KMS-11 (cell line): ENCODE data around the gene C9orf85.
"Not testable (repeated sequence)": the region's sequence is repeated elsewhere in the genome, so short reads cannot be mapped to it uniquely, and the experiment has no call there.

Source experiments
- H2AFZ ChIP-seq: fragments of 200-600 bp; sonication (generic); 2 replicates; pipeline ENCODE4 v1.6.1; 2016; ENCODE audit warnings: antibody characterized with exemption, mixed run types, low read depth
- H3K27ac ChIP-seq: fragments of 200-600 bp; sonication (generic); 2 replicates; pipeline ENCODE4 v1.6.1; 2016; ENCODE audit warnings: mild to moderate bottlenecking, mixed run types
- H3K27me3 ChIP-seq: fragments of 200-600 bp; sonication (generic); 2 replicates; pipeline ENCODE4 v1.6.1; 2017; ENCODE audit warnings: mild to moderate bottlenecking, low read depth, mixed run types, moderate library complexity; ENCODE audit not compliant: insufficient read depth
- H3K36me3 ChIP-seq: fragments of 200-600 bp; sonication (generic); 2 replicates; pipeline ENCODE4 v1.6.1; 2017; ENCODE audit warnings: mild to moderate bottlenecking, mixed run types; ENCODE audit not compliant: insufficient read depth
- H3K4me1 ChIP-seq: fragments of 200-600 bp; sonication (generic); 2 replicates; pipeline ENCODE4 v1.6.1; 2016; ENCODE audit warnings: mild to moderate bottlenecking, low read depth, mixed run types; ENCODE audit not compliant: poor library complexity, severe bottlenecking
- H3K4me2 ChIP-seq: fragments of 200-600 bp; sonication (generic); 2 replicates; pipeline ENCODE4 v1.7.0; 2016; ENCODE audit warnings: mild to moderate bottlenecking, mixed run types
- H3K4me3 ChIP-seq: fragments of 200-600 bp; sonication (generic); IDR thresholded peaks from 2 replicates; pipeline ENCODE4 v1.6.1; 2017; ENCODE audit warnings: low read depth, low read length, mixed read lengths; ENCODE audit not compliant: insufficient read depth
- H3K79me2 ChIP-seq: fragments of 200-600 bp; sonication (generic); 2 replicates; pipeline ENCODE4 v1.6.1; 2016; ENCODE audit warnings: low read depth, mixed run types; ENCODE audit not compliant: insufficient read depth
- H3K9ac ChIP-seq: fragments of 200-600 bp; sonication (generic); 2 replicates; pipeline ENCODE4 v1.6.1; 2016; ENCODE audit warnings: mild to moderate bottlenecking, mixed run types
- H4K20me1 ChIP-seq: fragments of 200-600 bp; sonication (generic); 2 replicates; pipeline ENCODE4 v1.6.1; 2016; ENCODE audit warnings: mild to moderate bottlenecking, mixed run types; ENCODE audit not compliant: insufficient read depth
- CTCF ChIP-seq: fragments of 200-600 bp; sonication (generic); conservative IDR thresholded peaks from 2 replicates; pipeline ENCODE4 v1.6.1; 2017; ENCODE audit warnings: low read depth, mild to moderate bottlenecking, antibody characterized with exemption, low read length, moderate library complexity, mixed read lengths

The C9orf85 gene

DNA sequence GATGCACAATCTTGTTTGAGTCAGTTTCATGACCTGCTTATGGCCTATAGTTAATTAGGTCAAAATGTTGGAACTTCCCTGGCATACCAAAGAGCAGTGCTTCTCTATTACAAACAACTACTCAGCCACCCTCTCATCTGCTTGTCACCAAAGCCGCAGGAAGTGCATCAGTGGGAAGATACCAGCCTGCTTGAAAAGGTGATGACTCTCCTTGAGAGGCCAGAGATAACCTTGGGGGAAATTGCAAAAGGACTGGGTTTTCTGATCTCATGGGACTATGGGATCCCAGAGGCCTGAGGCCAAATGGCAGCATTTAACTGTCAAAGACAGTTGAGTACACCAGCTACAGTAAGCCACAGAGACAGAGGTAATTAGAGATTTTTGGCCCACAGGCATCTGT is 79.0 kb downstream of the C9orf85 start:
- Histone ChIP-seq H3K36me3 (no peaks in the 10 kb centered on the region), H3K4me1 (no peaks in the 10 kb centered on the region), H3K9ac (no peak overlapping the region), H4K20me1 (no peaks in the 10 kb centered on the region), H3K4me3 (no peak overlapping the region), H3K27me3 (no peaks in the 10 kb centered on the region), H3K79me2 (no peaks in the 10 kb centered on the region), H2AFZ (no peak overlapping the region), H3K4me2 (no peak overlapping the region), H3K27ac (no peak overlapping the region)
- no peak for TF ChIP-seq CTCF

- H3K4me3 ChIP-seq = no peak overlapping the region
- TF ChIP-seq CTCF = no peak
- H2AFZ ChIP-seq = no peak overlapping the region
- H3K36me3 ChIP-seq = no peaks in the 10 kb centered on the region
- H3K4me2 ChIP-seq = no peak overlapping the region
- no peak overlapping the region for H3K27ac ChIP-seq
- no peaks in the 10 kb centered on the region for H3K27me3 ChIP-seq
- H4K20me1 ChIP-seq = no peaks in the 10 kb centered on the region
- no peaks in the 10 kb centered on the region for H3K79me2 ChIP-seq
- no peaks in the 10 kb centered on the region for H3K4me1 ChIP-seq
- H3K9ac ChIP-seq = no peak overlapping the region
Measured at GRCh38 chr9:72005451-72005850, 94.0 kb downstream of the C9orf85 start.

DNA sequence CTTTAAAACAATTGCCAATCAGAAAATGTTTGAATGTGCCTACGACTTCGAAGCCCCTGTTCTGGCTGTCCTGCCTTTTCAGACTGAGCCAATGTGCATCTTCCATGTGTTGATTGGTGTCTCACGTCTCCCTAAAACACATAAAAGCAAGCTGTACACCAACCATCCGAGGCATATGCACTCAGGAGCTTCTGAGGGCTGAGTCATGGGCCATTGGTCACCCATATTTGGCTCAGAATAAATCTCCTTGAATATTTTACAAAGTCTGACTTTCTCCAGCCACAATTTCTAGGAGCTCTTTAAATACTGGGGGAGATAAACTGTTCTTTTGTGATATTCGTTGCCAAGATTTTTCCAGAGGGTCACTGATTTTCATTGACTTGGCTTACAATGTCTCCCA is 95.1 kb downstream of the C9orf85 start:
- Histone ChIP-seq H3K9ac (no peak overlapping the region), H3K27me3 (no peaks in the 10 kb centered on the region), H3K4me1 (no peaks in the 10 kb centered on the region), H3K27ac (no peak overlapping the region), H3K36me3 (no peaks in the 10 kb centered on the region), H3K4me3 (no peak overlapping the region), H2AFZ (no peak overlapping the region), H3K4me2 (no peak overlapping the region), H4K20me1 (no peaks in the 10 kb centered on the region), H3K79me2 (no peaks in the 10 kb centered on the region)
- no peak for TF ChIP-seq CTCF

DNA sequence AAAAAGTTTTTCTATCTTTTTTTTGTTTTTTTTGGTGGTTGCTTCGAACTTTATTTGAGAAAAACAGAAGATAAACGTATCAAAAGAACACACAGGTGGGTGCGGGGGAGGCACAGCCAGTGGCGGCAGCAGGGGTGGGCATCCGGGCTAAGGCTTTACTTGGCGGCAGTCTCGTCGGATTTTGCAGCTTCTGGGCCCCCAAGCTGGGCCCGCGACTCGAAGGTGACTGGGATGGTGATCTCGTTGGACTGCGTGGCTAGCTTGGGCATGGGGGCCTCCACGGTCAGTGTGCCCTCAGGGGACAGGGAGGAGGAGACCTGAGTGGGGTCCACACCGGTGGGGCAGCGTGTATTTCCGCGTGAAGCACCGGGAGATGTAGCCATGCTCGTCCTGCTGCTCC is 96.3 kb downstream of the C9orf85 start:
- not testable (repeated sequence) for H3K9ac ChIP-seq, H4K20me1 ChIP-seq, H3K36me3 ChIP-seq, H3K4me2 ChIP-seq, H3K27me3 ChIP-seq, H3K4me3 ChIP-seq, H3K79me2 ChIP-seq, H3K27ac ChIP-seq, H2AFZ ChIP-seq, H3K4me1 ChIP-seq

- H3K4me2 ChIP-seq = no peak overlapping the region
- TF ChIP-seq CTCF = no peak
- H3K27ac ChIP-seq = no peak overlapping the region
- no peak overlapping the region for H3K4me3 ChIP-seq
- no peaks in the 10 kb centered on the region for H3K79me2 ChIP-seq
- H3K9ac ChIP-seq = no peak overlapping the region
- no peaks in the 10 kb centered on the region for H3K36me3 ChIP-seq
- no peaks in the 10 kb centered on the region for H4K20me1 ChIP-seq
- no peaks in the 10 kb centered on the region for H3K27me3 ChIP-seq
- H2AFZ ChIP-seq = no peak overlapping the region
- no peaks in the 10 kb centered on the region for H3K4me1 ChIP-seq
Measured at GRCh38 chr9:72012646-72013045, 101.2 kb downstream of the C9orf85 start.
